Measurements from ENCODE around the gene NEK9. TPM values are rescaled to one million over a fixed set of nuclear protein-coding genes. Genes with fewer than 3 reads are reported as not detected.

NEK9 gene
- polyA plus RNA-seq, 12 donors: 49.5 to 103 (median 84.4) TPM; not detected in 1

DNA sequence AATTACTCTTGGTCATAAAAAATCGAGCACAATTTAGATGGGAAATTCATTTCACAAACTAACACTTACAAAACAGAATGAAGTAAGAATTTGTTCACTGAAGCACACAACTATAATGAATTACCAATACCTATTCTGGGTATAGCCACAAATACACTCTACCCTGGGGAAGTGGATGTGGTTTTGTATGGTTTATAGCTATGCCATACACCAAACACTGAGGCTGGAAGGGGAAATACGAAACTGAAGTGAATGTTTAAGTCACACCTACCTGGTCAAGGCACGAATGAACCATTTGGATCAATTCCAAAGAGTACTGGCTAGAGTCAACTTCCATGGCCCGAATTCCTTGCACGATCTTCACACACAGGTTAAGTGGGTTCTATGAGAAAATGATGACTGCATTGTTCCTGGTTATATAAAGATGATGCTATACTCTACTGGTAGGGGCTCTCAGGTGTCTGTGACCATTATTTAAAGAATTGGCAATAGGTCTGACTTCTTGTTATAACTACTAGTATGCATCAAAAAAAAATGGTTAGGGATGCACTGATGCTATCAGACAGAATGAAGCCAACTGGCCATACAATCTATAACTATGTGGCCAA is 12.8 kb downstream of the NEK9 start:
- DNase-seq: no peak

DNA sequence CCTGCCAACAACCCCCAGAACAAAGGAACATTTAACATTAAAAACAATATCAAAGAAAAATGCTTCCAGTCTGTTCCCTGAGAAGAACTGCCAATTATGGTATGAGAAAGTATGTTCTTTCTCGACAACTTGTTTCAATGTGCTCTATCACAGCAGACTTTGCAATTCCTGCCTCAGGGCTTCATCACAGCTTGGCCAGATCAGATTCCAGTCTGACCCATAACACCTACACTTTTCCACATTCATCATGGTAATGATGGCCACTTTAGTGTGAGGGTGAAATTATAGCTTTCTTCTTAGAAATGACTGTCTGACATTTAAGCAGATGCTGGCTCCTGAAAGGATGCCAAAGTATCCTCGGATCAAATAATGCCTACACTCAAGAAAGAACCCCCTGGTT is 17.0 kb downstream of the NEK9 start:
- DNase-seq: no peak

DNA sequence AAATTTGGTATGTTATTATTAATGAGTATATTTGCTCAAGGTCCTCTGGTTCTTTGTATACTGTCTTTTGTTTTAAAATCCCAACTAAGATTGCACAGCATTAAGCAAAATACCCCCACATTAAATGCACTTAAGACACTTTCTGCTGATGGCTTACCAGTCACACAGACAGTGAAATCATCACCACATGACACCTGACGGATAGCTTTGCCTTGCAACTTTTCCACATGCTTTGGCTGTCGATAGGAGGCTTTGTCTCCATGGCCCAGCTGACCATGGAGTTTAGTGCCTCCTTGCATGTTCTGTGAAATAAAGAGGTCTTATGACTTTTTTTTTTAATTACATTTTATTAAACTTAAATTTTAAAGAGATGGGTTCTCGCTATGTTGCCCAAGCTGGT is 19.7 kb downstream of the NEK9 start:
- no peak for DNase-seq

DNA sequence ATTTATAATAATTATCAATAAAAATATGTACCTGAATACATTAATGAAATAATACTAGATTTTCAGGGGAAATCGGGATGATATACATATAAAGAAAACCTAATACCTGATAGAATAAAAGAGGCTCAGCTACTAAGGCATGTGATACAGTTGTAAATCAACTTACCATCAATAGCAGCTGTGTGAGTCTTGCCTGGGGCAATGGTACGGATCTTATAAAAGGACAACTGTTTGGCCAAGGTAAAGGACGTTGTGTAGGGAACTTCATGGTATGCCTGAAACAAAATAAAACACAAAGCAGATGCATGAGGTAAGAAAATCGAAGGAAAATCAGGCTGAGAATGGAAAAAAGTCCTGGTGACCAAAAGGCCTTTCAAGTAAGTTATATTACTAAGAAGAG is 25.4 kb downstream of the NEK9 start:
- no peak for DNase-seq

DNA sequence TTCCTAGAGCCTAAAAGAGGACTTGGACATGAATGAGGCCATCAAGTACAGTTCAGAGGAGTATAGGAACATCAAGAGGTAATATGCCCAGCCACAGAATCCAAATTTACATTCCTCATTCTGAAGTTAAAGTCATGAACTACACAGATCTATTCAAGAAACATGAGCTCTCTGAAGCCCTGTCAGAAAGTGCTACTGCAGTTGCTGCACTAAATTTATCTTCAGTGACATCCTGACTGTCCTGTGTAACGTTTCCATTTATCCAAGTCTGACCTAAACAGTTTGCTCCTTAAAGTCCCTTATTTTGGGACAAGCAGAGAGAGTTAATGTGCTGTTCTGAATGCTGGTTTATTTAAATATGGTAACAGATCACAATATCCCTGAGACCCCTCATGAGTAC is 28.2 kb downstream of the NEK9 start:
- DNase-seq: no peak

DNA sequence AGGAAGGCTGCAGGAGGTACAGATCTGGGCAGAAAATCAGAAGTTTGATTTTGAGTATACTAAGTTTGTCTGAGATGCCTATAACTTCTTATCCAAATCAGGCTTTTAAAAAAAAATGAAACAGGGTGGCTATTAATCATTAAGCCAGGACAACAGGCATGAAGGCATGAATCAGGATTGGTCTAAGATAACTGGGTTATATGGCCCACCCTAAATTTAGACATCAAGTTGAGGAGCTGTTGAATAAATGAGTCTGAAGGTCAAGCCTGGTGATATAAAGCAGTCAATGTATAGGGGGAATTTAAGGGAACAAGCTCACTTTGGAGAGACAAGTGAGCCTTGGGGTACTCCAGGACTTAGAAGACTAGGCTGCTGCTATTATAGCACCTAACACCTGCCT is 28.6 kb downstream of the NEK9 start:
- no peak for DNase-seq

DNA sequence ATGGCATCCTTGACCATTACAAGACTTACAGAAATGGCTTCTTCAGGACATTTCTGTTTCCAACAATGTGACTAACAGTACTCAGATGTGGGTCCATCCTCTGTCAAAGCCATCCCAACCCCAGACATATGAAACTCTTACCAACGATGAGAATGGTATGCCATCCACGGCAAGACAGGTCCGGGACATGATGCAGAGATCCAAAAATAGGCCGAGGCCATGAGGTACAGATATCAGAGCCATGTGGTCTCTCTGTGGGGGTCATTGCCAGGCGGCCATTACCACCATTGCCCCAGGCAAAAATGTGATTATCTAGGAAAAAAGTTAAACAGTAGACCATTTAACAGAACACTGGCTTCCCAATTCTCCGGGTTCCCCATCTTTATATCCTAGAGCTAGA is 29.9 kb downstream of the NEK9 start:
- no peak for DNase-seq

DNA sequence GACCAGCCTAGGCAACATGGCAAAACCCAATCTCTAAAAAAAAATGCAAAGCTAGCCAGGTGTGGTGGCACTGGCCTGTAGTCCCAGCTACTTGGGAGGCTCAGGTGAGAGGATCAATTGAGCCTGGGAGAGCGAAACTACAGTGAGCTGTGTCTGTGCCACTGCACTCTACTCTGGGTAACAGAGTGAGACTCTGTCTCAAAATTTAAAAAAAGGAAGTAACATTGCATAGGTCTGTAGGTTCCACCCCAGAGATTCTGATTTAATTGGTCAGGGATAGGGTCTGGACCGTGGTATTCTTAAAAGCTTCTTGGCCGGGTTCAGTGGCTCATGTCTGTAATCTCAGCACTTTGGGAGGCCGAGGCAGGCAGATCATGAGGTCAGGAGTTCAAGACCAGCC is 31.2 kb downstream of the NEK9 start:
- DNase-seq: no peak

DNA sequence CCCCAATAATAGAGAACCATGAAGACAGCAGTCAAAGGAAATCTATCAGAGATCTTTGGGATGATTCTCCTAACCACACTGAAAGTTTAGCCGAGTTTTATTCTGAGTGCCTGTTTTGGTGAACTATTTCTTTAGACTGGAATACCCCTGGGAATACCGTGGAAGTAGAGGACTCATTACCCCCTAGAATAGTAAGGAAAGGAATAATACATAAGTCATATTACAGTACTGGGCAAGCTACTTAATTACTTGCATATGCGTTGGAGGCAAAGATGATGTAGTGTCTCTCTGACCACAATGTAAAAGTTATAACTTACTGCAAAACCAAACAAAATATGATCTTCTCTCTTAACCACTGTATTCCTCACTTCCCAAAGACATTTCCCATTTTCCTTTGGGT is 32.0 kb downstream of the NEK9 start:
- DNase-seq: no peak

DNA sequence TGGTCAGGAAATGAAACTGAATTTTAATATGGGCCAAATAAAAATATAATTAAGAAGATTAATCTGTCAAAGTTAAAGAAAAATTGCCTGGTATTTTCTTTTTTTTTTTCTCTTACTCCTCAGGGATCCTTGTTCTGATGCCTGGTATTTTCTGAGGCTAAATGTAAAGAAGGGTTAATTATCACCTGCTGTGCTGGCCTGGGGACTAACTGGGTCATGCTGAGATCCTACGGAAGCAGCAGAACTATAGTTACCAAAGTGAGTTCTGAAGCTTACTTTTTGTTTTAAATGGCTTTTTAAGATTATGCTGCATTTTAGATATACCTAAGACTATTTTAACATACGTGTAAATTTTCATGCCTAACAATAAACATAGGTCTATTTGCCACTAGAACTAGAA is 34.1 kb downstream of the NEK9 start:
- DNase-seq: no peak

DNA sequence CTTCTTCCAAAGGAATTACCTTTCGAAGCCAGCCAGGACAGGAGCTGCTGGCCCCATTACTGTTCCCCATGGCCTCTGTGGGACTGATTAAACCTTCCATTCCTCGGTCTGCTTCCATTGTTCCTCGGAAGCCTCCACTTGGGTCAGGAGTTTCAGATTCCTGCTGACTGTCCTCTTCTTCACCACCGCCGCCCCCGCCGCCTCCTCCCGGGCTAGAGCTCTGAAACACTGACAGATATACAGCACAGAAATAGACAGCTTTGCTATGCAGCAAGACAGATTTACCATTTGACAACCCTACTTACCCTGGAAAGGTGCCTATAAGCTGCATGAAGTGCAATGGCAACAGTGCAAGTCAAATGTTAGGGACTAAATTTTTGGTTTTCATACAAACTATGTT is 35.6 kb downstream of the NEK9 start:
- no peak for DNase-seq

DNA sequence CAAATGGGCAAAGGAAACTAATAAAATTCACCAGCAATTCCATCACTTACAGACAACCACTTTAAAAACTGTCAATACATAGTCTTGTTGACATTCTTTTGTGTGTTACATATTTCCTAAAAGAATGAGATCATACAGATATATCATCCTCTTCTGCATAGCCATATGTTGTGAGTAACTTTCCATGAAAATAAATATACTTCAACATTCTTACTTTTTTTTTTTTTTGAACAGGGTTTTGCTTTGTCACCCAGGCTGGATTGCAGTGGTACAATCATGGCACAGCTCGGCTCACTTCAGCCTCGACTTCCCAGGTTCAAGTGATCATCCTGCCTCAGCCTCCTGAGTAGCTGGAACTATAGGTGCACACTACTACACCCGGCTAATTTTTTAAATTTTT is 36.5 kb downstream of the NEK9 start:
- DNase-seq: no peak

DNA sequence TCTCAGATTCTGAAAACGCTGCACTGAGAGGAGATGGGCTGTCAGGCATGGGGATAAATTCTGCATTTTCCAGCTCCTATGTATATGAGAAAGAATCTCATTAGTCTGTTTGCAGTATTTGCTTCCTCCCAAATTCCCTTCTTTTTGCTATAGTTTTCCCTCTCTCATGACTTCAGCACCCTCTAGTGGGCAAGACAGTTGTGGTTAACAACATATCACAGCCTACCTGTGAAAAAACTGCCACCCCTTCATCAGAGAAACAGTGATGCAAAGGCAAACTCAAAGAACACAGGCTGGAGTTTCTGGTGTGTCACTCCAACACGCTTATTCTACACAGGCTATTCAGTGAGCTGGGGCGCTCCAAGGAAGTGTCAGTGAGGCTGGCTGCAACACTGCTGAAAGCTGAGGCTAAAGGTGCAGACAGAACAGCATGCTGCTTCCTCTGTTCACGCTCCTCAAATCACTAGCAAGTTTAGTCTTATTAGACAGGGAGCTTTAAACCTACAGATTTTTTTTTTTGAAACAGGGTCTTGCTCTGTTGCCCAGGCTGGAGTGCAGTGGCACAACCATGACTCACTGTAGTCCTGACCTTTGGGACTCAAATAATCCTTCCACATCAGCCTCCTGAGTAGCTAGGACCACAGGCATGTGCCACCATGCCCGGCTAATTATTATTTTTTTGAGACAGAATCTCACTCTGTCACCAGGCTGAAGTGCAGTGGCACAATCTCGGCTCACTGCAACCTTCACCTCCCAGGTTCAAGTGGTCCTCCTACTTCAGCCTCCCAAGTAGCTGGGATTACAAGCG is 38.1 kb downstream of the NEK9 start:
- peak; percentile 70 for DNase-seq

DNA sequence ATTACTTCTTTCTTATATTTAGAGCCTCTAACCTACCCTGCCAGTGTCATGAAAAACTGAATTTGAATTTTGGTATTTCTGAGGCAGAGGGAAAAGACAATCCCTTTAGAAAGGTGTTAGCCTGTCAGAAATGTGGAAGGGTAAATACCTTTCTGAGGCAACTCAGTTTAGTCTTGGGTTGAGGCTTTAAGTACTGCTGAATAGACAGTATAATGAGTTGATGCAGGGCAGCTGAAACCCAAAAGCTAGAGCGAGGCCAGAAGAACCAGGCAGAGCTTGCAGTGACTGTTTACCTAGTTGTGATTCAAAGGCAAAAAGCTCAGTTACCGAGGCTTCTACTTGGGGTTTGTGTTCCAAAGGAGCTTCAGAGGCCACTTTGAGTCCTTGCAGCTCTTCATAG is 38.7 kb downstream of the NEK9 start:
- DNase-seq: no peak

DNA sequence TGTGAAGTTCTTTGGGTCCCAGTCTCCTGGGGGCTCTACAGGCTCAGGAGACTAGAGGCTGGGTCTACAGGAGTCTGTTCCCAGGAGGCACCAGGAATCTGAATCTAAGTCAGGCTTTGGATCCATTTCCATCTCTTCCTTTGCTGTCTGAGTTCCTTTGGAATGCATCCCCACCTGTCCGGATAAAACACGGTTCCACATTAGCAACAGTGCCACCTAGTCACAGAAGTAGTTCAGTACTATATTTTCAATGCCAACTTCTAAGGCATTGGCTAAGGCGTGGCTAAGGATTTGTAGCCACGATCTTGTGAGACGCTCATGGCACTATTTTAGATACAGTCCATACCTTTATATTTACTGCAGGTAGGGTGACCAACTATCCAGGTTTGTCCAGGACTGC is 42.3 kb downstream of the NEK9 start:
- no peak for DNase-seq

DNA sequence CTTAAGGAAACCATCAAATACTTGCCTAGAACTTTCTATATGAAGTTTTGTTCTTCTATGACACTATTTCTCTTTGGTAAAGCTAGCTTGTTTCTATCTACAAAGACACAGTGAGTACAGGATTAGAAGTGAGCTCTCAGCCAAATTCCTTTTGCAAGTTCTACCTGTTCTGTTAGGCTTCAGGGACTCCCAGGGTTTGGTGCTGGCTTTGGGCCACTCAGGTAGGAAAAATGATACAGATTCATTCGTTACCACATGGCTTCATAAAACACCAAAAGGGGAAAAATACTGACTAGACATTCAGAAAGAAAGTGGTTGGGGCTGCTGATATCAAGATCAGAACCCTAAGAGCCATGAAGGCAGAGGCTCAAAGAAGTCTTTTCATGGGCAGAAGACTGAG is 43.6 kb downstream of the NEK9 start:
- no peak for DNase-seq

DNA sequence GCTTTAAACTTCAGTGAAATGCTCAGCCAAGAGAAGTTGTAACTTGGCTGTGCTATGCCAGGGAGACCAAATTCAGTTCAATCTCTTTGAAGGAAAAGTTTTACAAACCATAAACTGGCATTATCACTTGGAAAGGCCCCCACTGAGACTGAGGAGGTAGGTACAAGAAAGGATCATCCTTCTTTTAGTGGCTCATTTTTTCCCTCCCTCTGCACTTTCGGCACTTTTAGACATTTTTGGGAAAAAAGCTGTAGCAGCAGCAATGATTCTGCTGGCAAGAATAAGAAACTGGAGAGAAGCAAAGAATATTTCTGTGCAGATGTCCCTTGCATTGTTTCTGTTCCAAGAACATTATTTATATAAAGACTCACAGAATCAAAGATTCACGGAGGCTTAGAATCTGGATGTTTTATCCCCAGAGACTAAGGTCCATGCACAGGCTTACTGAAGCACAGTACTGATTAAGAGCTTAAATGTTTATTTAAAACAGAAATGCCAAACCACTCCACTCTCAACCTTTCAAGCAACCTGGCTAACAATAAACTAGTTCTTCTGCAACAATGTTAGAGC is 45.1 kb downstream of the NEK9 start:
- peak; percentile 61 for DNase-seq

DNA sequence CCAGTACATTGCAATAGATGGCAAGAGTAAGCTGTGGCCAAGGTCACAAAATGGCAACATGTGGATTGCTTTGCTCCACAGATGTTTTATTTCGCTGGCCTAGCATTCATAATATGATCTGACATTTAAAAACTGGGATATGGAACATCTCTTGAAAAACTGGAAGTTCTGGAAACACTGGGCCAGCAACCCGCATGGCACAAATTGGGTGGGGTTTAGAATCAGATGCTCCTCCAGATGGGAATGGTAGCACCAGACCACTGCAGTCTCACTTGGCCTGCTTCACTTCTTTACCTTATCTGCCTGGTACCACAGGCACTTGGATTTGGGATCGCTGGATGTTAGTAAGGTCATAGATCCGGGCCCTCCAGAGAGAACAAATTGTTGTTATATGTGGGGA is 47.3 kb downstream of the NEK9 start:
- no peak for DNase-seq

DNA sequence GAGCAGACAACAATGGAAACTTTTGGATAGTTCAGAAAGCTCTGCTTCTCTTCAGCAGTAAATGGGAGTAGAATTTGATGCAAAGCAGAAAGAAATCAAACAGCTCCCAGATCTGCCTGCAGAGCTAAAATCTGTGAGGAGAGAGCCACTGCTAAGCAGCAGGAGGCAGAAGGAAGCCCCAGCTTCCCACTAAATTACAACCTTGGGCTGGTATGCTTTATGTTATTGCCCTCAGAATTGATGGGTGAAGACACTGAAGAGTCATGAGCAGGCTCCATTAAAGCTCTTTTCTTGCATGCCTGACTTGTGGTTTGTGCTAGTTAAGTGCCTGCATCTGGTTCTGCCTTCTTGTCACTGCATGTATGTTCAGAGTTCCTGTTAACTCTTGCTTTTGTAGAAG is 49.1 kb downstream of the NEK9 start:
- no peak for DNase-seq

DNA sequence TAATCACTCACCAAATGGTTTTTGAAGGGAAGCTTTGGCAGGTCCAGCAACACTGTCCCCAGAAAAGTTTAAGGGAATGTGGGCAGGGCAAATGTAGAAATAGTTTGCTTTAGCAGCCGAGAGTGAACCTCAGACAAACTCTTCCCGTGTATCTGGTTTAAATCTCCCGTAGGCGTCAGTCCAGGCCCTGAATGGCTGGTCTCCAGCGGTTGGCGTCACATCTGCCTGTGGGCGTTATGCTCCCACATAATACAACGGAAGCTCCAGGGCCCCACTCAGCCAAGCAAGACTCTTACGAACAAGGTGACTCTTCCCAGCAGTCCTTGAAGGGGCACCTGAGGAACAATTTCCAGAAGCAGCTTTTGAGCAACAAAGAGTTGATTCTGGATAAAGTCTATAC is 56.5 kb downstream of the NEK9 start:
- peak; percentile 55 for DNase-seq

DNA sequence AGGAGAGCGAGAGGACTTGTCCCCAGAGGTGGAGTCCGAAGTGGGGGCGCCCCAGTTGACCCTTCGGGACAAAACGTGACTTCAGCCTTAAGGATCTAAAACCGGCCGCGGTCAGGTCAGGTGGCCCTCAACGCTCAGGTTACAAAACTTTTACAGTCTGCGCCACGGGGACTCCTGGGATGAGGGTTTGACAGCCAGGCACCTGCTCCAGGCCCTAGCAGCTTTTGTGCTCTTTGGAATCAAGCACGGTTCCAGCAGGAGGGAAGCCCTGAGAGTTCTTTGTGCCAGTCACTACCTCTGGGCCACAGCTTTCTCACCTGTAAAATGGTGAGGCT is 57.1 kb downstream of the NEK9 start:
- no peak for DNase-seq

DNA sequence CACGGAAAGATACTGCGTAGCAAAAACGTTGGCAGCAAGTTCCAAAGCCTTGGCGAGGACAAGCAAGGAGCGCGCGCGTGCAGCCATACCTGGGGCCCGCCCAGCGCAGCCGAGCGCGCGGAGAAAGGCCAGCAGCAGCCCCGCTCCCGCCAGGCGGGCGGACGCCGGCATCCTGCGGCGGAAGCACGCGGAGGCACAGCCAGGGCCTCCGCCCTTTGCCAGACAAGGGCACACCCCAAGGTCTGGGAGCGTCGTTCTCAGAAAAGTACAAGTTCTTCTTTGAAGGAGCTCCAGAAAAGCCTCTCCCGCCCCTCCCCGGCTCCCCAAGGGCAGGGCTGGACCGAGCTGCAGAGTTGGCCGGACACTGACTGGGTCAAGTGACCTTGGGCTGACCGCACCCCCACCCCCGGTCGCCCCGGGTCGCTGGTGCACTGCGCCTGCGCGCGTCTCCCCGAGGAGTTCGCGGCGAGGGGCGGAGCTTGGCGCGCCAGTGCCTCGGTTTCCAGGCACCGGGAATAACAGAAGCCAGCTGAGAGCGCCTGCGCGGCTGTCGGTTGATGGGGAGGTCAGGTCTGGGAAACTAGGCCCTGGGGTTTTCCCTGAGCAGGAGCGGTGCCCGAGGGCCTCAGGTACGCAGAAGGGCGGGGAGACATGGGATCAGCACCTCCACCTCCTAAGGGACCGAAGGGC is 57.6 kb downstream of the NEK9 start, which contains the start of gene ZC2HC1C:
TSS of gene ZC2HC1C (plus strand) at position 521 of the 690 bp plus-strand sequence. CDS start 933 bp downstream, outside the sequence.
- DNase-seq: peak; percentile 95

All from muscle of arm (tissue), 12 donors.